SK-N-MC (cell line): ENCODE results near the gene NCCRP1.
A peak's percentile ranks its signal among the peaks of the same experiment; 100 is the strongest.

ENCODE experiments used
- DNase-seq: peaks from one replicate; pipeline ENCODE4 v3.0.0-alpha.2; 2011; ENCODE audit warnings: low read depth, low spot score
- H3K27ac ChIP-seq: fragments of 200-600 bp; sonication (generic); 2 replicates; pipeline ENCODE4 v1.5.1; 2016; ENCODE audit warnings: mixed run types
- H3K36me3 ChIP-seq: fragments of 200-600 bp; sonication (generic); 2 replicates; pipeline ENCODE4 v1.6.1; 2017; ENCODE audit warnings: antibody characterized with exemption, low read length, mixed read lengths; ENCODE audit not compliant: insufficient read depth
- H3K4me3 ChIP-seq: fragments of 200-600 bp; sonication (generic); 2 replicates; pipeline ENCODE4 v1.5.1; 2016
- H3K9ac ChIP-seq: fragments of 200-600 bp; sonication (generic); 2 replicates; pipeline ENCODE4 v1.8.0; 2017; ENCODE audit warnings: mixed run types, mixed read lengths; ENCODE audit not compliant: insufficient read length
- H3K9me3 ChIP-seq: fragments of 200-600 bp; sonication (generic); 2 replicates; pipeline ENCODE4 v1.6.1; 2017; ENCODE audit warnings: low read depth, mild to moderate bottlenecking, antibody characterized with exemption, low read length, moderate library complexity, mixed read lengths
- EZH2 ChIP-seq: fragments of 200-600 bp; sonication (generic); IDR thresholded peaks from one replicate; pipeline ENCODE4 v1.6.1; 2017; ENCODE audit warnings: antibody characterized with exemption
- FOXP2 ChIP-seq: optimal IDR thresholded peaks from 2 replicates; pipeline ENCODE3; 2011; ENCODE audit warnings: mild to moderate bottlenecking, moderate library complexity; ENCODE audit not compliant: insufficient read depth; ENCODE audit errors: extremely low read length, control extremely low read depth
- POLR2AphosphoS5 ChIP-seq: IDR thresholded peaks from 2 replicates; pipeline ENCODE4 v1.6.1; 2012; ENCODE audit warnings: mild to moderate bottlenecking, low read depth, low read length, borderline replicate concordance

The NCCRP1 gene

GRCh38 chr19:39197808-39198207 is 1.0 kb downstream of the NCCRP1 start:
- Histone ChIP-seq H3K9me3 (no peaks in the 10 kb centered on the region), H3K27ac (no peak overlapping the region), H3K4me3 (no peak overlapping the region), H3K36me3 (no peaks in the 10 kb centered on the region), H3K9ac (no peak overlapping the region)
- TF ChIP-seq FOXP2, result no peak
- TF ChIP-seq POLR2AphosphoS5, result no peak
- TF ChIP-seq EZH2, result no peak
- no peak for DNase-seq

GRCh38 chr19:39199025-39199424 is 2.3 kb downstream of the NCCRP1 start:
- TF ChIP-seq EZH2 (no peak), FOXP2 (no peak), POLR2AphosphoS5 (no peak)
- no peak for DNase-seq

GRCh38 chr19:39200066-39200802 is 3.5 kb downstream of the NCCRP1 start:
- Histone ChIP-seq H3K36me3 (no peaks in the 10 kb centered on the region), H3K27ac (no peak overlapping the region), H3K4me3 (no peak overlapping the region), H3K9me3 (no peaks in the 10 kb centered on the region), H3K9ac (no peak overlapping the region)
- no peak for DNase-seq
- no peak for TF ChIP-seq FOXP2
- no peak for TF ChIP-seq EZH2
- no peak for TF ChIP-seq POLR2AphosphoS5

More at GRCh38 chr19:39199025-39199424, 2.3 kb downstream of the NCCRP1 start:
- Histone ChIP-seq H3K27ac (no peak overlapping the region), H3K4me3 (no peak overlapping the region), H3K9ac (no peak overlapping the region), H3K36me3 (no peaks in the 10 kb centered on the region), H3K9me3 (no peaks in the 10 kb centered on the region)

GRCh38 chr19:39200803-39201115 is 4.0 kb downstream of the NCCRP1 start:
- Histone ChIP-seq H3K4me3 (no peak overlapping the region), H3K9ac (no peak overlapping the region), H3K36me3 (no peaks in the 10 kb centered on the region), H3K9me3 (no peaks in the 10 kb centered on the region), H3K27ac (no peak overlapping the region)
- no peak for TF ChIP-seq POLR2AphosphoS5
- no peak for TF ChIP-seq FOXP2
- TF ChIP-seq EZH2, result no peak
- DNase-seq, result no peak

- DNase-seq, result no peak
- H3K27ac ChIP-seq, result no peak overlapping the region
- H3K9ac ChIP-seq, result no peak overlapping the region
- TF ChIP-seq EZH2 (no peak), FOXP2 (no peak), POLR2AphosphoS5 (no peak)
- no peaks in the 10 kb centered on the region for H3K36me3 ChIP-seq
- H3K4me3 ChIP-seq, result no peak overlapping the region
- no peaks in the 10 kb centered on the region for H3K9me3 ChIP-seq
Measured at GRCh38 chr19:39202998-39203355, 6.2 kb downstream of the NCCRP1 start.

GRCh38 chr19:39203372-39204341 is 6.9 kb downstream of the NCCRP1 start, which contains the start of gene SYCN:
Gene SYCN (minus strand): TSS chr19:39204263. CDS start chr19:39204254, 9 bp downstream.
- Histone ChIP-seq H3K36me3 (no peaks in the 10 kb centered on the region), H3K9ac (no peak within 1 kb of the TSS), H3K4me3 (no peak within 1 kb of the TSS), H3K27ac (no peak within 1 kb of the TSS), H3K9me3 (no peaks in the 10 kb centered on the region)
- no peak for DNase-seq
- peak; percentile 70 for TF ChIP-seq EZH2
- TF ChIP-seq FOXP2, result no peak
- TF ChIP-seq POLR2AphosphoS5, result no peak

GRCh38 chr19:39205449-39205764 is 8.6 kb downstream of the NCCRP1 start:
- Histone ChIP-seq H3K36me3 (no peaks in the 10 kb centered on the region), H3K9ac (no peak overlapping the region), H3K27ac (no peak overlapping the region), H3K4me3 (no peak overlapping the region), H3K9me3 (no peaks in the 10 kb centered on the region)
- DNase-seq, result no peak
- TF ChIP-seq FOXP2 (no peak), POLR2AphosphoS5 (no peak), EZH2 (no peak)

- TF ChIP-seq FOXP2, result no peak
- no peak for TF ChIP-seq EZH2
- TF ChIP-seq POLR2AphosphoS5, result no peak
- no peak overlapping the region for H3K9ac ChIP-seq
- DNase-seq, result no peak
- H3K36me3 ChIP-seq, result no peaks in the 10 kb centered on the region
- H3K9me3 ChIP-seq, result no peaks in the 10 kb centered on the region
- H3K4me3 ChIP-seq, result no peak overlapping the region
- H3K27ac ChIP-seq, result no peak overlapping the region
Measured at GRCh38 chr19:39206122-39206521, 9.4 kb downstream of the NCCRP1 start.
